Tibial nerve (tissue), 4 donors: ENCODE data around the gene RBM19.

Experiments
- CTCF ChIP-seq, 5 experiments: fragments of 200-600 bp in 3 of 5; fragments of 450-650 bp in 2 of 5; sonication (generic) in 3 of 5; IDR thresholded peaks; one replicate each; pipeline ENCODE4 v1.5.1; 2016 to 2019; ENCODE audit warnings: antibody characterized with exemption in 5 of 5, mild to moderate bottlenecking in 3 of 5, moderate library complexity in 2 of 5
- EP300 ChIP-seq, 2 donors: sonication (generic); formaldehyde crosslinking; IDR thresholded peaks; one replicate each; pipeline ENCODE4 v1.6.1; 2017; ENCODE audit warnings: antibody characterized with exemption in 2 of 2, mild to moderate bottlenecking in 1 of 2
- POLR2A ChIP-seq, 2 donors: fragments of 450-650 bp; IDR thresholded peaks; one replicate each; pipeline ENCODE4 v1.6.1; 2017; ENCODE audit warnings: antibody characterized with exemption in 2 of 2, mild to moderate bottlenecking in 2 of 2, moderate library complexity in 2 of 2

- TF ChIP-seq CTCF (IDR thresholded peaks at IDR 0.05), result no peak
- no peak for TF ChIP-seq POLR2A (IDR thresholded peaks at IDR 0.05)
- no peak for TF ChIP-seq EP300 (IDR thresholded peaks at IDR 0.05)
Measured at GRCh38 chr12:113880988-113881962, 84.8 kb downstream of the RBM19 start.
